Amniotic stem cell (primary cell): ENCODE measurements around the gene TRPC6.

Experiments
- DNase-seq: peaks from one replicate; lab custom pipeline; 2025; lab: John Stamatoyannopoulos, UW

The TRPC6 gene

GRCh38 chr11:101583251-101584128 is at the start of gene TRPC6:
TSS of gene TRPC6 (minus strand) at chr11:101584007. CDS start at chr11:101583503, 504 bp downstream.
- no peak for DNase-seq

- DNase-seq = no peak
These were observed 36.2 kb upstream of the TRPC6 start for GRCh38 chr11:101620026-101620425.

- no peak for DNase-seq
These were observed 34.9 kb upstream of the TRPC6 start for GRCh38 chr11:101618709-101619108.

GRCh38 chr11:101617735-101618332 is 34.0 kb upstream of the TRPC6 start:
- DNase-seq = no peak

- no peak for DNase-seq
These were observed 28.7 kb upstream of the TRPC6 start for GRCh38 chr11:101612481-101612880.

- no peak for DNase-seq
These were observed 17.1 kb upstream of the TRPC6 start for GRCh38 chr11:101600924-101601323.

- no peak for DNase-seq
These were observed 3.2 kb upstream of the TRPC6 start for GRCh38 chr11:101586965-101587364.

- no peak for DNase-seq
These were observed 848 bp upstream of the TRPC6 start for GRCh38 chr11:101584655-101585054.

GRCh38 chr11:101584129-101584515 is 315 bp upstream of the TRPC6 start:
- no peak for DNase-seq

- no peak for DNase-seq
These were observed 887 bp downstream of the TRPC6 start for GRCh38 chr11:101582989-101583250.

- no peak for DNase-seq
These were observed 1.4 kb downstream of the TRPC6 start for GRCh38 chr11:101582236-101582988.

- DNase-seq = no peak
These were observed 6.3 kb downstream of the TRPC6 start for GRCh38 chr11:101577461-101577860.

- DNase-seq = no peak
These were observed 7.4 kb downstream of the TRPC6 start for GRCh38 chr11:101576456-101576855.

- DNase-seq = no peak
These were observed 8.9 kb downstream of the TRPC6 start for GRCh38 chr11:101574886-101575285.

- DNase-seq = no peak
These were observed 16.7 kb downstream of the TRPC6 start for GRCh38 chr11:101567071-101567470.

- no peak for DNase-seq
These were observed 17.2 kb downstream of the TRPC6 start for GRCh38 chr11:101566626-101567025.

- DNase-seq = no peak
These were observed 20.6 kb downstream of the TRPC6 start for GRCh38 chr11:101563166-101563565.

- no peak for DNase-seq
These were observed 28.4 kb downstream of the TRPC6 start for GRCh38 chr11:101555366-101555765.

- no peak for DNase-seq
These were observed 29.9 kb downstream of the TRPC6 start for GRCh38 chr11:101553891-101554292.

- no peak for DNase-seq
These were observed 30.9 kb downstream of the TRPC6 start for GRCh38 chr11:101552888-101553287.

- DNase-seq = no peak
These were observed 55.3 kb downstream of the TRPC6 start for GRCh38 chr11:101528541-101528940.

GRCh38 chr11:101523634-101524260 is 60.1 kb downstream of the TRPC6 start:
- DNase-seq = no peak

- DNase-seq = no peak
These were observed 60.6 kb downstream of the TRPC6 start for GRCh38 chr11:101523193-101523592.
